Activated CD8-positive, alpha-beta memory T cell treated with anti-CD3 and anti-CD28 coated beads, Interleukin-2, amount 50 U/mL, for 24 hours (primary cell): ENCODE results near the gene KRCC1.
A peak's percentile ranks its signal among the peaks of the same experiment; 100 is the strongest.
"Not testable (repeated sequence)": the region's sequence is repeated elsewhere in the genome, so short reads cannot be mapped to it uniquely, and the experiment has no call there.

Experiments
- DNase-seq: peaks from one replicate; pipeline ENCODE4 v3.0.0-alpha.2; 2020; ENCODE audit errors: extremely low read depth

Gene KRCC1

DNA sequence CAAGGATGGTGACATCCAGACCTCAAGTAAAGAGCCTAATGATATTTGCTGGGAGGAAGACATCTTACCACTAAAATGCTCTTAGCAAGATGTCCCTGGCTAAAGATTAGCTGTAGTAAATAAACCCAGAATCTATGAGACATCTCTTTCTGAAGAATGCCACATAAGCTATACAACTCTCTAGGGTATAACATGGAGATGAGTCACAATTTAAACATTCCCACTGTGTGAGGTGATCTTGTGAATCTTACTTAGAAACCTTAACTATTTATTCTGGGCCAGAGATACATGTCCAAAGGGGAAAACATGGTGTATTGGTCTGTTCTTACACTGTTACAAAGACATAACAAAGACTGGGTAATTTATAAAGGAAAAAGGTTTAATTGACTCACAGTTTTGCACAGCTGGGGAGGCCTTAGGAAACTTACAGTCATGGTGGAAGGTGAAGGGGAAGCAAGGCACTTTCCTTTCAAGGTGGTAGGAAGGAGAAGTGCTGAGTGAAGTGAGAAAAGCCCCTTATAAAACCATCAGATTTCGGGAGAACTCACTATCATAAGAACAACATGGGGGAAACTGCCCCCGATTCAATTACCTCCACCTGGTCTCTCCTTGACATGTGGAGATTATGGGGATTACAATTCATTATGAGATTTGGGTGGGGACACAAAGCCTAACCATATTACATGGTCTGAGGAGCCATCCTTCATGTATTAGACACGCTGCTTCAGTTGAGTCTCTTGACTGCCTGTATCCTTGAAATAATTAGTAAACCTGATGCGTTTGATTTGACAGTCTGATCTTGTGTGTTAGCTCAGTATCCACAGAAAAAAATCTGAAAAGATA lies 17.1 kb downstream of the KRCC1 start:
- DNase-seq, result no peak

DNA sequence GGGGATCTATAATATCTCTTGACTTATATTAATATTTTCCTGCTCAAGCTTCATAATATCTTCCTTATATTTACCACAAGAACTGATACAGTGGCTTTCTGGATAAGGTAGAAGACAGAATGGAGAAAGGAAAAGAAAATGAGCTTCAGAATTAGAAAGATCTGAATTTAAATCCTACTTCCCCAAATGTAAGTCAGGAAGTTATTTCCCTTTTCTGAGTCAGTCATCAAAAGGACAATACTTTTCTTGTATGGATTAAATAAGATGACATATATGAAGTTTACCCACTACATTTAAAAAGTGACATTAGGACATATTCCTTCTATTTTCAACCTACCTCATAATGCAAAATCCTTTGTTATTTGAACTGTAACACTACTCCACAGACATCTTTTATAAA lies 19.0 kb downstream of the KRCC1 start:
- no peak for DNase-seq

DNA sequence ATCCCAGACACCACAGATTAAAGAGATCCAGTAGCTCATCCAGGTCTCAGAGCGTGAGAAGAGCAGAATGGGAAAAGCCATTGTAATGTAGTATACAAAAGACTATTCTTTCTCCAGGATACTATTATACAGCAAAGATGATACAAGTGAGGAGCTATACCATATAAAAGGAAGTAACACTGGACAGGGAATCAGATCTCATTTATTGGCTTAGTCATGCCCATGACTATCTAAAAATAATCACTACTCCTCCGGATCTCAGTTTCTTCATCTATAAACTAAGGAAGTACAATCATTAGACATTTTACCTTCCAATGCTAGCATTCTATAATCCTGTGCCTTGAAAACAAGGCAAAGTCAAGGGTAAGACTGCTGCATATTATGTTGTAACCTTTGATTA lies 19.4 kb downstream of the KRCC1 start:
- no peak for DNase-seq

DNA sequence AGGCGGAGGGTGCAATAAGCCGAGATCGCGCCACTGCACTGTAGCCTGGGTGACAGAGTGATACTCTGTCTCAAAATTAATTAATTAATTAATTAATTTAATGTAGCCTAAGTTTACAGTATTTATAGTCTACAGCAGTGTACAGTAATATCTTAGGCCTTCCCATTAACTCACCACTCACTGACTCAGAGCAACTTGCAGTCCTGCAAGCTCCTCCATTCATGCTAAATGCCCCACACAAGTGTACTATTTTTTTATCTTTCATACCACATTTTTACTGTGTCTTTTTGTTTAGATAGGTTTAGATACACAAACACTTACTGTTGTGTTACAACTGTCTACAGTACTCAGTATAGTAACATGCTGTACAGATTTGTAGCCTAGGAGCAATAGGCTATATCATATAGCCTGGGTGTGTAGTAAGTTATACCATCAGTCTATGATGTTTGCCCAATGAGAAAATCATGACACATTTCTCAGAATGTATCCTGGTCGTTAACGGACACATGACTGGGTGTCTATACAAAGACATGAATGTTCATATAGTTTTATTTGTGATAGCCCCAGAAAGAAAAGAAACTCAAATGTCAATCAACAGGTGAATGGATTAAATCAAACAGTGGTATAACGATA lies 23.4 kb downstream of the KRCC1 start:
- DNase-seq, result no peak

DNA sequence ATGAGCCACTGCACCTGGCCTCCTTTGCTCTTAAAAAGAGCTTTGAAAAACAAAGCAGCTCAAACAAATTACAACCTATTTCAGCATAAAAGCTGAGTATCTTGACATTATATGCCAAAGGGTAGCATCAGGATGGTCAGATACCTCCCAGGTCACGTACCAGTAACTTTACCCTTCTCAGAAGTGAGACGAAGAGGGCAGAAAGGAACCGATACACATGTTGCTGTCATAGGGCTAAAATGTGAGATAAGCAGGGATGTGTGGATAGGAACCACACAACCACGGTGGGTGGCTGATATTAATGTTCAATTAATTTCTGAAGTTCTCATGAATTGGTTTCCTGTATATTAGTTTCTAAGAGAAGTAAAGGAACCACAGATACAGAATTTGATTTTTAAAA lies 26.7 kb downstream of the KRCC1 start:
- no peak for DNase-seq

DNA sequence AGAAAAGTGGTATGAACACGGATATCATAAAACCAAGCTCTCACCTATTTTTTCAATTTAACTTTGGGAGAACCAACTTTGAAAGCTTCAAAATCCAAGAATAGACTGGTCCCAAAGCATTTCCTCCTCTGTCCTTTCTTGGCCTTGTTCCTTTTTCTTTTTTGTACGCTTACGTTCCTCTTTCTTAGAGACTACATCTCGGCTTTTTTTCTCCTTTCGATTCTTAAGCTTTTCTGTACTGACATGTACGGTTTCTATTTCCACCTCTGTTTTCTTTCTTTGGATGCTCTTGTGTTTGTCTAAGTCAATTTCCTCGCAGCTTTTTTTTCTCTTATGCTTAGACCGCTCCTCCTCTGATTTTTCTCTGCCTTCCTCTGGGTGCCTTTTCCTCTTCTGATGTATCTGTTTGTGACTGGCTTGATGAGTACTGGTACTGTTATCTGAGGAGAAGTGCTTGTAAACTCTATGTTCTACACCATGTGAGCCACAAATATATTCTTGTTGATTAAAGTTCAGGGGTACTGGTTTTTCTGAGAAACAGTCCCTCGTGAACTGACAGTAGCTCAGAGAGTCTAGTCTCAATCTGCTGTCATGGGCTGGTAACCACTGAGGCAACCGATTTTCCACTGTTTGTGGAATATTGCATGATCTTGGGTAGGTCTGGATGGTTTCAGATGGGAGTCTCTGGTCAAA lies 27.7 kb downstream of the KRCC1 start:
- no peak for DNase-seq

DNA sequence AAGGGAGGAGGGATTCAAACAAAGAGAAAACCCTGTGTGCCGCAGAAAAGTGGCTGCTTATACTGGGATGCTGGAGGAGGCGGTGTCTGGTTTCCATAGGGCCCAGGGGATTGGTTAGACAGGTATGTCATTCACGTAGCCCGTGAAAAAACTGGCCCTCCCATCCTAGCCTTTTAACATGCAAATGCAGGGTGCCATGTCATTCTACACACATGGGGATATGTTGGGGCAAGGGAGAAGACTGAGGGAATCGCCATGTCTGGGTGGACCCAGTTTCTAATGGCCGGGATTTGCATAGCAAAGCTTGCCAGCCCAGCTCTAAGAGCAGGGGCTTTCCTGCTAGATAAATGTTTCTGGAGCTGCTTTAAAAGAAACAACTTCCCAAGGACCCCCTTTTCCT lies 31.1 kb downstream of the KRCC1 start:
- no peak for DNase-seq

DNA sequence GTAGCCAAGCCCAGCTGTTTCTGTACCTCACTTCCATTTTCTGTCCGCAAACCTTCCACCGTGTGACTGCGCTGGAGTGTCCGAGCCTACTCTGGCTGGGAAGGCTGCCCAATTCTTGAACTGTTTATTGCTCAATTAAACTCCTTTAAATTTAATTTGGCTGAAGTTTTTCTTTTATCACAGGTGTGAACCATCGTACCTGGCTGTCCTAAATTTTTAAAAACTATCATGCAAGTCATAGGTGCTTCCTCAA lies 33.0 kb downstream of the KRCC1 start:
- DNase-seq, result no peak

DNA sequence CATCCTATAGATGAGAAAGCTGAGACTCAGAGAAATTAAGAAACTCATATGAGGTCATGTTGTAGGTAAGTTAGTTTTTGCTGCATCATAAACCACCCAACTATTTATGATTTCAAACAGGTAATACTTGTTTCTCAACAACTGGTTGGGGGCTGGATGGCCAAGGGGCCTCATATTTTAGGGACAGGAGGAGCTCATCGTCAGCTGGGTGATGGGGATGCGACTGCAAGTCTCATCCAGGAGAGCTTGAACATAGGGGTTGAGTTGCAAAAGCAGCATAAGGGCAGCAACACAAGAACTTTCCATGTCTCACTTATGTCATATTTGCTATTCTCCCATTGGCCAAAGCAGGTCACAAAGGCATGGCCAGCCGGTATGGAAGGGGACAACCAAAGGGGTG lies 35.6 kb downstream of the KRCC1 start:
- no peak for DNase-seq

DNA sequence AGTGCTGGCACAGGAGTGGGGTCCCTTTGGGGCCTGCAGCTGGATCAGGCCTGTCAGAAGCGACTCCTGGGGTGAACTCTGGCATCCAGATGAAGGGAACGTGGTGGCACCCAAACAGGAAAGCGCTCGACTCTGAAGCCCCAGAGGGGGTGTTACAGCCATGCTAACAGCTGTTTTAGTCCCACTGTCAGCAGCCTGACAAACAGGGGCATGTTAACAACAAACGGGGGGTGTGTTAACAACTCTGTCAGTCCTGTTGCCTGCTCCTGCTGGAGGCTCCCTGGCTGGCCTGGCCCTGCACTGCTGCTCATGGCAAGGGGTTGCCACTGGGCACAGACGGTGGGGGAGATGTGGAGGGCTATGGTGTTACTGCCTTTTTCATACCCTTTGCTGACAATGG lies 36.7 kb downstream of the KRCC1 start:
- DNase-seq, result no peak

DNA sequence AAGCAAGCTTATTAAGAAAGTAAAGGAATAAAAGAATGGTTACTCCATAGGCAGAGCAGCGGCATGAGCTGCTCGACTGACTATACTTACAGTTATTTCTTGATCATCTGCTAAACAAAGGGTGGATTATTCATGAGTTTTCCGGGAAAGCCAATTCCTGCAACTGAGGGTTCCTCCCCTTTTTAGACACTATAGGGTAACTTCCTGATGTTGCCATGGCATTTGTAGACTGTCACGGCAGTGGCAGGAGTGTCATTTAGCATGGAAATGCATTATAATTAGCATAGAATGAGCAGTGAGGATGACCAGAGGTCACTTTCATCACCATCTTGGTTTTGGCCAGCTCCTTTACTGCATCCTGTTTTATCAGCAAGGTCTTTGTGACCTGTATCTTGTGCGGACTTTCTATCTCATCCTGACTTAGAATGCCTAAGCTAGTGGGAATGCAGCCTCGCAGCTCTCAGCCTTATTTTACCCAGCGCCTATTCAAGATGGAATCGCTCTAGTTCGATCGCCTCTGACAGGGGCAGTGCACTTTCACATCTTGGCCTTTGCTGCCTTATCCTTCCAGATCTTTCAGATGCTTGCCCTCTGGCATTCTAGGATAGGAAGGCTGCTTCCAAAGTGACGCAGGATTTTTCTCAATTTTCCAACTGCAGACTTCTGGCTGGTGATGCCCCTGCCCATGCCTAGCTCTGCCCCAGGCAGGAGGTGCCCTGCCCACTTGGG lies 37.3 kb downstream of the KRCC1 start:
- not testable (repeated sequence) for DNase-seq

DNA sequence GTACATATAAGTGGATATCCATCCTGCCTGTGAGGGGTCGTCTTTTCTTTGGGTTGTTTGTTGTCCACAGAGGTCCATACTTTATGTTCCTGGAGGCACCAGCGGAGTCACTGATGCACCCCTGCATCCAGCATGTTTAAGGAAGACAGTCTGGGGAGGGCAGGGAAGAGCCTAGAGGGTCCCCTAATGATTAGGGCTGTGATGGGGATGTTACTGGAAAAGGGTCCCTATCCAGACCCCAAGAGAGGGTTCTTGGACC lies 37.9 kb downstream of the KRCC1 start:
- DNase-seq, result not testable (repeated sequence)

DNA sequence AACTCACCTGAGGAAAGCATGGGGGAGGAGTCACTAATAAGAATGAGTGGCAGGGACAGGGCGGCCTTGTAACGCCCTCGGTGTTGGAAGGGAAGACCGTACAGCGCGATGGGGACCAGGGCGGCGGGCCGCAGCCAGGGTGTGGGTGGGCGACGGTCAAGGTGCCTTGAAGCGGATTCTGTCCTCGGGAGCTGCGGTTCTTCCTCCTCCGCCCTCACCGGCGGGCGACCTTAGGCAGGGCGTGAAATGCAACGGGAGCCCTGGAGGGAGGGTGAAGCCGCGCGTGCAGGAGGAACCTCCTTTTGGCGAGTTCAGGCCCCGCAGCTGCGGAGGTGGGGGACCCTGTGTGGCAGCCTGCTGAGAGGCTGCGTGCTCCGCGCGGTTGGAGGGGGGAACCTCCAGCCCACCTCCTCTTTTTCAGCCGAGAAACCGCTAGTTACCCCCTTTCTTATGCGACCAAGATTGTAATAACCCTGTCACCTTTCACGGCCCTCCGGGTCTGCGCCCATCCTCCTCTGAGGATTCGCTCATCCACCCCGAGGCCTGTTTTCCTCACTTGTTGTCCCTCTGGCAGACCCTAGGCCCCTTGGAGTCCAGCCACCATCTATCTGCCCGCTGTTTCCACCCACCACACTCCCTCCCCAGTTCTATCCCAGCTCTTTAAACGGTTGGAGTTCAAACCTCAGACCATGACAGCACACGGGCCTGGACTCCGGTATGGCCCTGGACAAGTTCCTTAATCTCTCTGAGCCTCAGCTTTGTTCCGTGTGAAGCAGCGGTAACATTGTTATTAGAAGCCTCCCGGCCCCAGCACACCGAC lies 38.4 kb downstream of the KRCC1 start:
- DNase-seq, result no peak

DNA sequence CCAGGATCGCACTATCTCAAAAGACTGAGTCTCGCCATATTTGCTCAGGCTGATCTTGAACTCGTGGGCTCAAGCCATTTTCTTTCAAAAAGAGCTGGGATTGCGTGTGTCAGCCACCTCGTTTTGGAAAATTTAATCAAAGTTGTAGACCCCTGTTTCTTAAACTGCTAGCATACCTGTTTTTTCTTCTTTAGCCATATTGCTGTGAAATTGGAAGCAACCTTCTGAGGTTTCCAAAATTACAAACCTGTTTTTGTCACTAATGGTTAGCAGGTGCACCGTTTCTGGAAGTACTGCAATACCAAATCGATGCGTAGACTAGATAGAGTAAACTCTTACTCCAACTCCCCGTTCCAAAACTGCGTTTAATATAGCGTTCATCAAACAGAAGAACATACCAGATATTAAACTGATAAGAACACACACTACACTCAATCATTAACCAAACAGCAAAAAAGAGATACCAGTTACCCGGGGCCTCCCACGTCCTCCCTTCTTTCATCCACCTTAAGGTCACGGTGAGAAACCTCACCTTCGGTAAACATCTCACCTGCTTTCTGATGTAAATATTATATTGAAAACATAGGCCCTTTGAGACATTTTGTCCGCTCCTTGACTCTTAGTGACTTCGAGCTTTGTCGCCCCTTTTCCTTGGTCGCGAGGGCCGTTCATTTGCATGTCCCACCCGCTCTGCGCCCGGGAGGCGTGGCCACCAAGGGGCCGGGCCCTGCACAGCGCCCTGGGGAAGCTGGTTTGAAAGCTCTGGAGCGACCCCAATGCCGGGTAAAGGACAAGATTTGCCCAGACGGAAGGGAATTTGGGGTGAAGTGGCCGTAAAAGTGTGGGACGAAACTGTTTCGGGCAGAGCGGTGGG lies 39.3 kb downstream of the KRCC1 start, which contains the start of gene RNU2-63P:
RNU2-63P (minus strand) TSS at position 462 of the 874 bp plus-strand sequence.
- DNase-seq, result peak; percentile 34

DNA sequence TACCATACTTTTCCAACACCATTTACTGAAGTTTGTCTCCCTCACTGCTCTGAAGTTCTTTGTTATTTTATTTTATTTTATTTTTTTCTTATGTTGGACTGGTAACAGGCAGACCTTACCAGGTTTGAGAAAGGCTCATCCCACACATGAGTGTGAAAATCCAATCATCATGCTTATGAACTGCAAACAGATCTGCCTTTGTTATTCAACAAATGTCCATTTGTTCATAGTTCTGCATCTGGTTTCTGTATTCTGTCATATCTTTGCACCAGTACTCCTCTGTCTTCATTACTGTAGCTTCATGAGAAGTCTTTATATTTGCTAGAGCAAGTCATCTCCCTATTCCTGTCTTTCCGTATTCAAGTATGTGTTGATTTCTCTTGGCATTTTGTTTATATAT lies 44.6 kb downstream of the KRCC1 start:
- no peak for DNase-seq

DNA sequence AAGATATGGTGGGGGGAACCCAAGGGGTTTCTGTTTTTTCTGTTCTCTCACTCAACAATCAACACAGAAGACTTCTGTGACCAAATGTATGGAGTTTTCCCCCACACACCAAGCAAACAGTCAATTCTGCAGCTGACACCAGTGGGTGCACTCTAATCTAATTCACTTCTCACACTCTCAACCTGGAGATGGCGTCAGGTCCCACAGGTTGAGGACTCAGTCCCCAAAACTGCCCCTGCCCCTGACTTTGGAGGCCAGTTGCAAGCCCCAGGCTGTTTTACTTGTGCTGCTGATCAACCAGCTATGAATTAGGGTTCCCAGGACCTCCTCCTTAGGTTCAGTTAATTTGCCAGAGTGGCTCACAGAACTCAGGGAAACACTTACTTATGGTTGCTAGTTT lies 45.4 kb downstream of the KRCC1 start:
- no peak for DNase-seq

DNA sequence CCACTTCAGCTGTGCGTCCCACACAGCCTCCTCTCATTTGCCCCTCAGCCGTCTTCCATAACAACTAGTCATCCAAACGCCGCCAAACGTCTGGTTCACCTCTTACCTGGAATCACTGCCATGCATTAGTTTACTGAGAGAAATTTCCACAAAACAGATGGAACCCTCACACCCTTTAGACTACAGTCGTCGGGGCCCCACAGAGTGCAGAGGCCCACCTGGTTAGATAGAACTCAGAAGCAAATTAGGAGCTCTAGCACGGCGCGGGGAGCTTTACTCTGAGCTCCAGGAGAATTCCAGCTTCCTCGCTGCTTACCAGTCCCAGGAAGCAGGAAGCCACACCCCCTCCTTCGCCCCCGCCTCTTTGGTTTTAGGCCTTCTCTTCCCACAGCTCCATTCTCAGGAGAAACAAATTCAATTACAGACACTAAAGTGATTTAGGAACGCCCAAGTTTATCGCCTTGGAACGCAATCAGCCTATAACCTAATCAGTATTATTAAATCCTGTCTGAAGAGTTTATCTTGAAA lies 48.6 kb downstream of the KRCC1 start:
- no peak for DNase-seq

DNA sequence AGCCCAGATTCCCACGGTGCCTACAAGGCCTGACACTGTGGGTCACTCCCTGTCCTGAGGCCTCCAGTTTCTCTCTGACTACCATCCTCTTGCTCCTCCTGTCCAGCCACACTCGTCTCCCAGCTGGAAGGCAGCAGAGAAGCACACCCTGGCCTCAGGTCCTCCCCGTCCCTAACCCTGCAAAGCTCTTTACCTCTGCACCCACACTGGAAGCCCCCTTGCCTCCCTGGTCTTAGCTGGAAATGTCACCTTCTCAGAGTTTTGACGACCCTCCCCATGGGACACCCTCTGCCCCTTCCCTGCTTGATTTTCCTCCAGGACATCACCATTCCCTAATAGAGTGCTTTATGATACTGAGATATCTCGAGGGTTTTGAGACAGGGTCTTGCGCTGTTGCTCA lies 49.8 kb downstream of the KRCC1 start:
- no peak for DNase-seq

DNA sequence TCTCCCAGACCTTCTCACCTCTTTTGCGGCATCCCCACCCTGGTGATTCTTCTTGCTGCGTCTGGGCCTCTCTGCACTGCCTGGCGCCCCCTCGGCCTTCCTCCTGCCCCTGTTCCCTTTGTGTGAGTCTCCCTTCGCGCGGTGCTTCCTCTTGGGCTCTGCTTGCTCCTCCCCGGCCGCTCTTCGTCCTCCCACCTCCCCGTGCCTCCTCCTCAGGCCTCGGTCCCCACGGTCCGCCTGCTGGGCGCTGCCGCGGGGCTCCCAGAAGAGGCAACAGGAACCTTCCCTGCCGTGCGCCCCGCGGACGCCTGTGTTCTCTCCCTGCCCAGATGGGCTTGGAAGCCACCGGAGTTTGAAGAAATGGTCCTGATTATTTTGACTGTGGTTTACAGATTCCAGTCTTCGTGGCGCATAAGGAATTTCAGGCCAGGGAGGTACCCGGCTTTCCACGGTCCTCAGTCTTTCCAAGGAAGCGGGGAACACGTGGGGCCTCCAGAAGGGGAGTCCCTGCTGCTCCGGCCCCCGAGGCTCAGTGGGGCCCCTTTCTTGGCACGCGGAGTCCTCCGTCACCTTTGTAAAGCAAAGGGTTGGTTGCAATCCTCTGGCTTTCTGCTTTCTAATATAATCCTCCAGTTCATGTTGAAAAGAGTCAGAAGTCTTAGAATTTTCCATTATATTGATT lies 52.4 kb downstream of the KRCC1 start:
- no peak for DNase-seq

DNA sequence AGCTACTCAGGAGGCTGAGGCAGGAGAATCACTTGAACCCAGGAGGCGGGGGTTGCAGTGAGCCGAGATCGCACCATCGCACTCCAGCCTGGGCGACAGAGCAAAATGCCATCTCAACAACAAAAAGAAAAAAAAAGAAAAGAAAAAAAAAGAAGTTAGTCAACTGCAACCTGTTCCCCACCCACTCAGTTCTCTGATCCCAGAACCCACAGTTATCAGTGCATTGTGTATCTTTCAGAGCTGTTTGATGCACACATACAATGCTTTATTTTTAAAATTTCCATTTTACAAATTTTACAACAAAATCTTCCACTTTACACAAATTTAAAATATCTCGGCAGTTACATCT lies 53.2 kb downstream of the KRCC1 start:
- no peak for DNase-seq
